Heart left ventricle (tissue), 16 donors: ENCODE data around the gene HPSE2. TPM values are rescaled to one million over a fixed set of nuclear protein-coding genes. Genes with fewer than 3 reads are reported as not detected.

ENCODE experiments used
- ATAC-seq, 4 donors: fragments of 200-7000 bp; cut with Tn5 transposase; one replicate each; pipeline ENCODE4 v1.9.1; 2020 to 2022; ENCODE audit warnings: moderate library complexity in 4 of 4, mild to moderate bottlenecking in 3 of 4, moderate number of reproducible peaks in 1 of 4
- DNase-seq, 5 donors: peaks; one replicate each; pipeline ENCODE4 v3.0.0-alpha.2; 2020
- H3K27ac ChIP-seq, 12 donors: fragments of 200-600 bp; sonication (generic) in 4 of 12; one replicate each; pipeline versions ENCODE4 v1.5.0 to v1.8.0; 2016 to 2022; ENCODE audit warnings: mild to moderate bottlenecking in 2 of 12
- H3K27me3 ChIP-seq, 9 donors: fragments of 200-600 bp; sonication (generic) in 2 of 9; one replicate each; pipeline versions ENCODE4 v1.5.1 to v1.8.0; 2016 to 2022; ENCODE audit warnings: mild to moderate bottlenecking in 3 of 9
- H3K36me3 ChIP-seq, 9 donors: fragments of 200-600 bp; sonication (generic) in 2 of 9; one replicate each; pipeline versions ENCODE4 v1.5.0 to v1.8.0; 2018 to 2022; ENCODE audit warnings: mild to moderate bottlenecking in 2 of 9
- H3K4me1 ChIP-seq, 12 donors: fragments of 200-600 bp; sonication (generic) in 4 of 12; one replicate each; pipeline versions ENCODE4 v1.5.0 to v1.8.0; 2016 to 2022; ENCODE audit warnings: mild to moderate bottlenecking in 3 of 12
- H3K4me3 ChIP-seq, 12 donors: fragments of 200-600 bp; sonication (generic) in 4 of 12; one replicate each; pipeline versions ENCODE4 v1.5.0 to v1.8.0; 2017 to 2022; ENCODE audit warnings: mild to moderate bottlenecking in 9 of 12, moderate library complexity in 4 of 12
- H3K9me3 ChIP-seq, 12 donors: fragments of 200-600 bp; sonication (generic) in 4 of 12; one replicate each; pipeline versions ENCODE4 v1.5.0 to v1.8.0; 2016 to 2022; ENCODE audit warnings: mild to moderate bottlenecking in 1 of 12
- CTCF ChIP-seq, 12 donors: fragments of 200-600 bp; sonication (generic) in 4 of 12; IDR thresholded peaks; one replicate each; pipeline versions ENCODE4 v1.5.0 to v1.8.0; 2018 to 2022; ENCODE audit warnings: antibody characterized with exemption in 12 of 12, mild to moderate bottlenecking in 5 of 12
- POLR2A ChIP-seq, 2 donors: fragments of 450-650 bp; IDR thresholded peaks; one replicate each; pipeline ENCODE4 v1.6.1; 2017; ENCODE audit warnings: antibody characterized with exemption in 2 of 2, mild to moderate bottlenecking in 2 of 2, moderate library complexity in 2 of 2
- WGBS, 4 donors: extraction: QIAGEN DNeasy Blood & Tissue Kit in 2 of 4; methylation state at CpG; one replicate each; pipeline versions ENCODE4 v1.1.5 to v1.1.7; 2013 to 2018; 5-methylcytosine and 5-hydroxymethylcytosine counted together
- intact Hi-C, 10 donors: fragments of 100-400 bp; cut with DNase I; formaldehyde crosslinking; loops; one replicate each; pipeline versions ENCODE4 v1.11.1 to v1.14.2; 2022
- polyA plus RNA-seq, 2 donors: library from polyadenylated mRNA; stranded (reverse); fragments of 200-250 nt; gene quantifications; one replicate each; pipeline ENCODE4 v1.2.3, GENCODE V29; 2013
- total RNA-seq, 9 donors: library from RNA; depleted of rRNA in 2 of 9; stranded (reverse); fragments of >200 nt in 2 of 9; fragmentation: NEBNext Ultra II Directional in 3 of 9; extraction: Animal tissue kit (Norgen Biotek cat#: 25700) in 3 of 9; gene quantifications; one replicate each; pipeline versions ENCODE4 v1.1.0 to v1.2.4, GENCODE V29; 2016 to 2023
- donor health status: ischemic (EF 13 %, LVEDD 7.1; RV severe dilation, severe dysfunction).
- donor health status: healthy with polysubstance abuse.
- donor health status: DM: no; HTN: yes; CAD: no.
- donor health status: DM: no; HTN: no; CAD: no.
- donor health status: ischemic (EF 25% LVEDD 6.9; RV normal size, moderate dysfunction).
- donor health status: ischemic (EF 25% LVEDD 5.7; RV mildly dilated, moderate dysfunction).
- donor health status: healthy.
- donor health status: DM: yes; HTN: yes; CAD: no.
- donor health status: ischemic (EF 35%, LVEDD 5.7; RV mildly dilated, moderate dysfunction).
- donor health status: nonischemic (EF 11% LVEDD 7.7; RV severe dilation, severe dysfunction).
- donor health status: DM: yes; HTN: yes; CAD: no.
- donor health status: PGD.
- donor health status: ischemic (EF 29% LVEDD 5.4; RV normal size, mild dysfunction).
- donor health status: nonischemic (EF 23%, LVEDD 6.1; RV moderate dilation, normal function).

The HPSE2 gene
- total and polyA plus RNA-seq, 11 donors: 0.06 to 0.18 (median 0.12) TPM; not detected in 3

GRCh38 chr10:98855403-98856189 is 380.1 kb downstream of the HPSE2 start:
- Histone ChIP-seq H3K36me3 (no peaks in the 10 kb centered on the region), H3K27ac (no peak overlapping the region), H3K9me3 (no peaks in the 10 kb centered on the region), H3K4me1 (no peaks in the 10 kb centered on the region), H3K27me3 (no peaks in the 10 kb centered on the region), H3K4me3 (no peak overlapping the region)
- WGBS, 4 donors: 72 to 78% (median 75%) methylated on average over 3 of the region's 3 CpGs
- intact Hi-C loops: no loop called here
- TF ChIP-seq POLR2A (IDR thresholded peaks at IDR 0.05) (no peak), CTCF (IDR thresholded peaks at IDR 0.05) (no peak)
- no peak for DNase-seq
- no peak for ATAC-seq

- ATAC-seq (no peak), DNase-seq (no peak)
- H3K36me3 ChIP-seq: no peaks in the 10 kb centered on the region
- no peak overlapping the region for H3K4me3 ChIP-seq
- H3K27me3 ChIP-seq: peaks cover 0 to 3% (median 0%) of the 10 kb centered on the region in 9 donors
- no peaks in the 10 kb centered on the region for H3K4me1 ChIP-seq
- no peak for TF ChIP-seq CTCF (IDR thresholded peaks at IDR 0.05)
- TF ChIP-seq POLR2A (IDR thresholded peaks at IDR 0.05): no peak
- WGBS, 4 donors: 40 to 46% (median 44%) methylated on average over 1 of the region's 1 CpG
- H3K27ac ChIP-seq: no peak overlapping the region
- intact Hi-C loops: no loop called here
- no peaks in the 10 kb centered on the region for H3K9me3 ChIP-seq
These were observed 383.0 kb downstream of the HPSE2 start for GRCh38 chr10:98852686-98853085.

GRCh38 chr10:98848361-98848760 is 387.3 kb downstream of the HPSE2 start:
- no peak for TF ChIP-seq POLR2A (IDR thresholded peaks at IDR 0.05)
- no peak for TF ChIP-seq CTCF (IDR thresholded peaks at IDR 0.05)
- H3K9me3 ChIP-seq: no peaks in the 10 kb centered on the region
- no peak overlapping the region for H3K27ac ChIP-seq
- H3K4me1 ChIP-seq: no peaks in the 10 kb centered on the region
- DNase-seq: no peak
- no peak for ATAC-seq
- intact Hi-C loops: no loop called here
- WGBS, 4 donors: 85 to 94% (median 88%) methylated on average over 2 of the region's 2 CpGs
- no peaks in the 10 kb centered on the region for H3K36me3 ChIP-seq
- H3K27me3 ChIP-seq: peaks cover 0 to 3% (median 0%) of the 10 kb centered on the region in 9 donors
- H3K4me3 ChIP-seq: no peak overlapping the region

GRCh38 chr10:98846787-98847186 is 388.9 kb downstream of the HPSE2 start:
- DNase-seq (no peak), ATAC-seq (no peak)
- 66 to 86% (median 73%) methylated on average over 2 of the region's 2 CpGs for WGBS, 4 donors
- Histone ChIP-seq H3K27ac (no peak overlapping the region), H3K9me3 (no peaks in the 10 kb centered on the region), H3K27me3 (peaks cover 0 to 3% (median 0%) of the 10 kb centered on the region in 9 donors), H3K4me1 (no peaks in the 10 kb centered on the region), H3K36me3 (no peaks in the 10 kb centered on the region), H3K4me3 (no peak overlapping the region)
- intact Hi-C loops: no loop called here
- TF ChIP-seq CTCF (IDR thresholded peaks at IDR 0.05) (no peak), POLR2A (IDR thresholded peaks at IDR 0.05) (no peak)
